NCI-H187 treated with DMSO at 0.1 percent for 48 hours (cell line): Measurements from ENCODE around the gene SERPINE1.
"Not testable (repeated sequence)": the region's sequence is repeated elsewhere in the genome, so short reads cannot be mapped to it uniquely, and the experiment has no call there.

Experiments
- DNase-seq: peaks from one replicate; lab custom pipeline; 2025; lab: John Stamatoyannopoulos, UW

The SERPINE1 gene

GRCh38 chr7:101102026-101102425 is 24.9 kb upstream of the SERPINE1 start:
- DNase-seq, result no peak

- not testable (repeated sequence) for DNase-seq
These were observed 23.2 kb upstream of the SERPINE1 start for GRCh38 chr7:101103701-101104100.

GRCh38 chr7:101104193-101104713 is 22.7 kb upstream of the SERPINE1 start:
- DNase-seq, result no peak

- DNase-seq, result no peak
These were observed 22.1 kb upstream of the SERPINE1 start for GRCh38 chr7:101104799-101105198.

GRCh38 chr7:101105248-101105647 is 21.7 kb upstream of the SERPINE1 start:
- DNase-seq, result not testable (repeated sequence)

- no peak for DNase-seq
These were observed 20.5 kb upstream of the SERPINE1 start for GRCh38 chr7:101106386-101106785.

GRCh38 chr7:101108330-101108857 is 18.5 kb upstream of the SERPINE1 start:
- no peak for DNase-seq

GRCh38 chr7:101108961-101109360 is 17.9 kb upstream of the SERPINE1 start:
- DNase-seq, result no peak

GRCh38 chr7:101109368-101109767 is 17.5 kb upstream of the SERPINE1 start:
- DNase-seq, result no peak

GRCh38 chr7:101111261-101111660 is 15.6 kb upstream of the SERPINE1 start:
- DNase-seq, result no peak

- DNase-seq, result no peak
These were observed 14.7 kb upstream of the SERPINE1 start for GRCh38 chr7:101112233-101112632.

GRCh38 chr7:101113140-101113539 is 13.8 kb upstream of the SERPINE1 start:
- not testable (repeated sequence) for DNase-seq

GRCh38 chr7:101113836-101114235 is 13.1 kb upstream of the SERPINE1 start:
- no peak for DNase-seq

- no peak for DNase-seq
These were observed 12.4 kb upstream of the SERPINE1 start for GRCh38 chr7:101114492-101114891.

- no peak for DNase-seq
These were observed 11.7 kb upstream of the SERPINE1 start for GRCh38 chr7:101115215-101115614.

GRCh38 chr7:101116898-101117297 is 10.0 kb upstream of the SERPINE1 start:
- DNase-seq, result no peak

GRCh38 chr7:101118856-101119255 is 8.0 kb upstream of the SERPINE1 start:
- no peak for DNase-seq

GRCh38 chr7:101119876-101120275 is 7.0 kb upstream of the SERPINE1 start:
- DNase-seq, result no peak

GRCh38 chr7:101120315-101120714 is 6.6 kb upstream of the SERPINE1 start:
- DNase-seq, result no peak

- DNase-seq, result not testable (repeated sequence)
These were observed 5.3 kb upstream of the SERPINE1 start for GRCh38 chr7:101121631-101121990.

GRCh38 chr7:101121991-101122932 is 4.6 kb upstream of the SERPINE1 start:
- no peak for DNase-seq

- no peak for DNase-seq
These were observed 3.8 kb upstream of the SERPINE1 start for GRCh38 chr7:101122933-101123702.

- DNase-seq, result no peak
These were observed 3.2 kb upstream of the SERPINE1 start for GRCh38 chr7:101123703-101124068.
